HL-60 (cell line): Measurements from ENCODE around the gene ENPP3.

Experiments used
- CTCF ChIP-seq: IDR thresholded peaks from one replicate; pipeline ENCODE4 v1.5.1; 2011; ENCODE audit warnings: low read length, control low read depth, inconsistent platforms; ENCODE audit not compliant: insufficient read depth
- POLR2AphosphoS5 ChIP-seq: IDR thresholded peaks from 2 replicates; pipeline ENCODE4 v1.6.1; 2012; ENCODE audit warnings: low read depth

DNA sequence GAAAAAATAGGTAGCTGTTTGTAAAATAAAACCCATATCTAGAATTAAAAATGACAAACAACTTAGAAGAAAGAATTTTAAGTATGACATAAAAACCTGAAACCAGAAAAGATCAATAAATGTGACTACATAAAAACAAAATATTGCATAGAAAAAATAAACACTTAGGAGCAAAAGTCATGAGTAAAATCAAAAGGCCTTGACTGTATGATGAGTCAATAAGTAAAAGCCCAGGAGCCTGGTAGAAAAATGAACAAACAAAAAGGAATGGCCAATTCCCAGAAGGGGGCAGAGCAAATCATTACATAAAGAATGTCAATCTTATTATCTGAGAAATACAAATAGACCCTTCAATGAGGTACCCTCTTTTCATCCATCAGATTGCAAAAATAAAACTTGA, 150.0 kb downstream of the ENPP3 start:
- TF ChIP-seq CTCF (no peak), POLR2AphosphoS5 (no peak)
